ENCODE results near the gene BEND6.
"Not testable (repeated sequence)": the region's sequence is repeated elsewhere in the genome, so short reads cannot be mapped to it uniquely, and the experiment has no call there.

The BEND6 gene

GRCh38 chr6:57035549-57035948, 80.6 kb downstream of the BEND6 start:
- no peak for DNase-seq (ENCODE audit: low read depth)

DNA sequence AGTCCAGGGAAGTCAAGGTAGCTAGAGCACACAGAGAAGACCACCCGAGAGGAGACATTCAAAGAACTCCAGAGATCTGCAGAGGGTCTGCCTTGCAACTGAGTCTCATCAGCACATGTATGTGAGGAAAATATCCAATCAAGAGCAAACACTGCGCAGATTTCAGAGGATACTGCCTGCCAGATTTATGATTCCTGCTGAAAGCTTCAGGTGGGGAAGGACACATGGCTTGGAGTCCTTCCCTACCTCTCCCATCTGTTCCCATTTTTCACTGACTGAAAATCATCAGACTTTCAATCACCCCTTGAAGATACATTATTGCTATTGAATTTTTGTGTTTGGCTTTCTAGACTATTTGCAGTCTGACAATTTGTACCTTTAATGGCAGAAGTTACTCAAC, 84.0 kb downstream of the BEND6 start:
- no peak for DNase-seq (ENCODE audit: low read depth)

- no peak for DNase-seq (ENCODE audit: low read depth)
Measured at GRCh38 chr6:57040011-57040410, 85.1 kb downstream of the BEND6 start.

GRCh38 chr6:57044061-57044460, 89.2 kb downstream of the BEND6 start:
- DNase-seq (ENCODE audit: low read depth) = not testable (repeated sequence)

DNA sequence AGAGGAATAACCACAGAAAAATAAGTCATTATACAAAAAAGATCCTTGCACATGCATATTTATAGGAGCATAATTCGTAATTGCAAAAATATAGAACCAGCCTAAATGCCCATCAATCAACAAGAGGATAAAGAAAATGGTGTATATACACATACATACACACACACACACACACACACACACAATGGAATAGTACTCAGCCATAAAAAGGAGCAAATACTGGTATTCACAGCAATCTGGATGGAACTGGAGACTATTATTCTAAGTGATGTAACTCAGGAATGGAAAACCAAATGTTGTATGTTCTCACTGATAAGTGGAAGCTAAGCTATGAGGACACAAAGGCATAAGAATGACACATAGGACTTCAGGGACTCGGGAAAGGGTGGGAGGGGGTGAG, 89.7 kb downstream of the BEND6 start:
- no peak for DNase-seq (ENCODE audit: low read depth)

GRCh38 chr6:57046332-57047256, 91.7 kb downstream of the BEND6 start, which contains the start of gene KIAA1586:
TSS of gene KIAA1586 (plus strand) at chr6:57046693. CDS start at chr6:57046756, 63 bp downstream.
- DNase-seq (ENCODE audit: low read depth) = peak; percentile 70

- DNase-seq (ENCODE audit: low read depth) = not testable (repeated sequence)
Measured at GRCh38 chr6:57047257-57047585, 92.3 kb downstream of the BEND6 start.

DNA sequence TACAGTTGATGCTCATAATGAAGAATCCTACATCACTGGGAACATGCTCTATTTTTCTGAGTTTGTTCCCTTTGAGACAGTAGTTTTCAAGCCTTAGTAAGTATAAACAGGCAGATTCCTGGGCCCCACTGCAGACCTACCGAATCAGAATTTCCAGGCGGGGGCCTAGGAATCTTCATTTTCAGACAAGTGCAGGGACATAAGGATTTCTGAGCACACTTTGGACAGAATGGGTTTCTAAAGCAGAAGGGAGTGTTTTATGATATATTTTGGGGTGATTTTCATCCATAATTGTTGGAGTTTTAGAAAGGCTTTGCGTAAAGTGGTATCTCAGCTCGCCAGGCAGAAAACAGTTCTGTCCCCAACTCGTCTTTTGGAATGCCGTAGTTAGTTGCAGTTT, 93.0 kb downstream of the BEND6 start:
- DNase-seq (ENCODE audit: low read depth) = not testable (repeated sequence)

DNA sequence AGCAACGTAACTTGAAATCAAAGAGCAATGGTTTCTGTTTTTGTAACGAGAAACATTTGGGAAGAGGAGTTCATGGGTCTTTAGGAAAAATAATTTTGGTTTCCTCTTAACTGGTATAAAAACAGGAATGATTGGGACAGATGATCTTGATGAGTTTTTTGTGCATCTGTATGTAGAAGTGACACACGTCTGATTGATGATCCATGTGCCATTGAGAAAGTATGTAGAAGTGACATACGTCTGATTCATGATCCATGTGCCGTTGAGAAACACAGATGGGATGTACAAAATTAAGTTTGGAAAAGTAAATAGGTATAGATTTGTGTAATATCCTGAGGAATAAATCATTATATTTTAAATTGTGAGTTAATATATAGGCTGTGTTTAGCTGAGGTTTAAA, 93.7 kb downstream of the BEND6 start:
- no peak for DNase-seq (ENCODE audit: low read depth)

GRCh38 chr6:57063847-57064246, 108.9 kb downstream of the BEND6 start:
- DNase-seq (ENCODE audit: low read depth) = no peak

DNA sequence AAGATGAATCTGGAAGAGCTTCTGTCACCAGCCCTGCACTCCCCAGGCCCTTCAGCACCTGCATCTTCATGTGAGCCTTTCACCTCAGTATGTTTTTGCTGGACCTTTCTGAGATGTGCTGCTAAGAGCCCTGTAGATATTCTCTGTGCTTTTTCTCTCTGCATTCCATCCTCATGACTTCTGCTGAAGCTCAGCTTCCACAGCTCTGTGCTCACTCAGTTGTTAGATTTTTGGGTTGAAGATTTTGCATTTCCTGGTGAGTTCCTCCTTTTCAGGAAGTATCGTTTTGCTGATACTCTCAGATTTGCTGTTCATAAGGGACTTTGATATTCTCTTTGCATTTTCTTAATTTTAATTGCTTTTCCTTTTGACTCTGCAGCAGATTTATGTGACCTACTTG, 109.9 kb downstream of the BEND6 start:
- DNase-seq (ENCODE audit: low read depth) = no peak

GRCh38 chr6:57068061-57068460, 113.2 kb downstream of the BEND6 start:
- no peak for DNase-seq (ENCODE audit: low read depth)

- DNase-seq (ENCODE audit: low read depth) = no peak
Measured at GRCh38 chr6:57069228-57069627, 114.3 kb downstream of the BEND6 start.

GRCh38 chr6:57069920-57070331, 115.0 kb downstream of the BEND6 start:
- DNase-seq (ENCODE audit: low read depth) = no peak

DNA sequence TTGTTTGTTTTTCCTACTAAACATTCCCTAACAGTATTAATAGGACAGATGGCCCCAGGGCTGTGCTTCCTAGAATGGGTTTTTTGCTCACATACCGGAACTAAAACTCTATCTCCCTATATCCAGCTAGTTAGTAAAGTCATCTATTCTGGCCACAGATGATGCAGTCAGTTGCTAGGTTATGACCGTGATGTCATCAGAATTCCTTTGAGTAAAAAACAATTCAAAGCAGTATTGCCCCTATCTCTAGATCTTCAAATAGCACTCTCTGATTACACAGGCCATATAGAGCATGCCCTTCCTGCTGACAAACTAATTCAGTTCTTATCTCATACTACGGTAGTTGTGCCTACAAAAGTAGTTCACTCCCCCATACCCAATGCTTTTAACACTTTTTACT, 117.2 kb downstream of the BEND6 start:
- no peak for DNase-seq (ENCODE audit: low read depth)

- no peak for DNase-seq (ENCODE audit: low read depth)
Measured at GRCh38 chr6:57074383-57074782, 119.5 kb downstream of the BEND6 start.

GRCh38 chr6:57075092-57075491, 120.2 kb downstream of the BEND6 start:
- no peak for DNase-seq (ENCODE audit: low read depth)

All from CMK (cell line).